GM12878 (cell line): ENCODE results near the gene HCFC2. TPM values are rescaled to one million over a fixed set of nuclear protein-coding genes. Genes with fewer than 3 reads are reported as not detected.

Source experiments
- CTCF ChIP-seq, 3 experiments: IDR thresholded peaks in 2 of 3; conservative IDR thresholded peaks in 1 of 3; 2 replicates each; pipeline ENCODE4 v1.5.1; 2011; ENCODE audit warnings: low read depth in 3 of 3, low read length in 3 of 3, mild to moderate bottlenecking in 3 of 3, control low read depth in 2 of 3, moderate library complexity in 2 of 3, inconsistent platforms in 1 of 3, mixed read lengths in 1 of 3; ENCODE audit not compliant: control insufficient read depth in 2 of 3, insufficient read depth in 1 of 3; ENCODE audit errors: extremely low read depth in 1 of 3
- MYC ChIP-seq: IDR thresholded peaks from 2 replicates; pipeline ENCODE4 v1.6.1; 2011; ENCODE audit warnings: mild to moderate bottlenecking, low read length, moderate library complexity, inconsistent platforms; ENCODE audit not compliant: insufficient read depth, insufficient replicate concordance, insufficient read length, severe bottlenecking
- SPI1 ChIP-seq: IDR thresholded peaks from 2 replicates; pipeline ENCODE4 v1.6.1; 2011; ENCODE audit warnings: low read depth, mild to moderate bottlenecking, low read length, moderate library complexity, borderline replicate concordance; ENCODE audit not compliant: insufficient read depth
- ZNF592 ChIP-seq: fragments of 450-650 bp; IDR thresholded peaks from 2 replicates; pipeline ENCODE4 v1.6.1; 2017; ENCODE audit warnings: mild to moderate bottlenecking, moderate library complexity
- polyA plus RNA-seq, 11 experiments: library from polyadenylated mRNA; depleted of rRNA in 4 of 11; unstranded in 6 of 11; stranded (reverse) in 5 of 11; fragments of >200 nt; fragmentation: Nextera tagmentation in 4 of 11; fragmentation: Illumina TruSeq in 1 of 11; extraction: Ambion mirVana in 4 of 11; extraction: Trizol in 1 of 11; gene quantifications; 1 replicate in 1 of 11; 2 replicates in 10 of 11; pipeline versions ENCODE4 v1.2.1 to v1.2.3, GENCODE V29; 2011 to 2016; ENCODE audit warnings: inconsistent platforms in 2 of 11, missing spikeins in 2 of 11, low read depth in 1 of 11
- total RNA-seq, 4 experiments: library from RNA; depleted of rRNA in 3 of 4; stranded (reverse); fragments of >200 nt in 3 of 4; fragmentation: Illumina TruSeq in 1 of 4; extraction: Trizol in 1 of 4; gene quantifications; 2 replicates each; pipeline versions ENCODE4 v1.2.1 to v1.2.3, GENCODE V29; 2013 to 2021

The HCFC2 gene
- total and polyA plus RNA-seq, 10 of the 15 experiments (the other 5 are each of a cell fraction or from before 2014, with no cell fraction given), result 1.8 to 14.2 (median 9.3) TPM

- TF ChIP-seq CTCF (IDR thresholded peaks at IDR 0.05 in 2 of 3, conservative IDR thresholded peaks at IDR 0.05 in 1 of 3; ENCODE audit: control insufficient read depth in 2 of 3, extremely low read depth in 1 of 3, insufficient read depth in 1 of 3, low read depth in 3 of 3, low read length in 3 of 3) (no peak), MYC (no peak), ZNF592 (no peak), SPI1 (no peak)
Measured at GRCh38 chr12:104131609-104132008, 67.3 kb downstream of the HCFC2 start (continued).
